IMR-90 (cell line): ENCODE results near the gene SNAPC4. TPM values are rescaled to one million over a fixed set of nuclear protein-coding genes. Genes with fewer than 3 reads are reported as not detected.

Experiments used
- ATAC-seq: fragments of 200-7000 bp; cut with Tn5 transposase; 2 replicates; pipeline ENCODE4 v1.9.1; 2020; ENCODE audit warnings: low read depth, mild to moderate bottlenecking, moderate library complexity
- BruUV-seq: library from RNA; stranded (reverse); fragments of 400-500 nt; replicated peaks from 2 replicates; lab custom pipeline; 2021; lab: Mats Ljungman, UMichigan
- CTCF ChIA-PET: fragments of 300-600 bp; formaldehyde crosslinking; extraction: SDS; loops from one replicate; lab custom pipeline; 2021; ENCODE audit warnings: antibody characterized with exemption; lab: Yijun Ruan, JAX
- POLR2A ChIA-PET: fragments of 300-600 bp; sonication (Branson Sonifier 250); formaldehyde crosslinking; loops from one replicate; lab custom pipeline; 2022; ENCODE audit warnings: antibody characterized with exemption; ENCODE audit not compliant: unreplicated experiment; lab: Charles Lee
- DNase-seq: peaks from one replicate; pipeline ENCODE4 v3.0.0; 2013
- H2AFZ ChIP-seq: replicated peaks from 2 replicates; pipeline ENCODE3; 2013; ENCODE audit warnings: low read length, mild to moderate bottlenecking; ENCODE audit not compliant: poor library complexity
- H2AK5ac ChIP-seq: 2 replicates; pipeline ENCODE4 v1.6.1; 2013; ENCODE audit warnings: low read depth, low read length, inconsistent platforms
- H2AK9ac ChIP-seq: replicated peaks from 2 replicates; pipeline ENCODE3; 2013; ENCODE audit warnings: mild to moderate bottlenecking, low read depth, low read length, moderate library complexity; ENCODE audit not compliant: poor library complexity
- H2BK120ac ChIP-seq: 2 replicates; pipeline ENCODE4 v1.6.1; 2013; ENCODE audit warnings: low read depth, low read length, inconsistent platforms
- H2BK15ac ChIP-seq: 3 replicates; pipeline ENCODE4 v1.6.1; 2013; ENCODE audit warnings: low read depth, low read length, inconsistent platforms
- H2BK20ac ChIP-seq: 2 replicates; pipeline ENCODE4 v1.6.1; 2013; ENCODE audit warnings: low read depth, mild to moderate bottlenecking, inconsistent platforms, low read length, moderate library complexity
- H2BK5ac ChIP-seq: 2 replicates; pipeline ENCODE4 v1.6.1; 2013; ENCODE audit warnings: mild to moderate bottlenecking, low read depth, low read length, inconsistent platforms; ENCODE audit not compliant: poor library complexity, severe bottlenecking
- H3K14ac ChIP-seq: replicated peaks from 2 replicates; pipeline ENCODE4 v1.6.1; 2013; ENCODE audit warnings: low read depth, low read length, inconsistent platforms
- H3K18ac ChIP-seq: 2 replicates; pipeline ENCODE4 v1.6.1; 2013; ENCODE audit warnings: low read depth, low read length, control low read depth
- H3K23ac ChIP-seq: 2 replicates; pipeline ENCODE4 v1.6.1; 2013; ENCODE audit warnings: low read depth, low read length, inconsistent platforms
- H3K27ac ChIP-seq: 2 replicates; pipeline ENCODE4 v1.5.1; 2013; ENCODE audit warnings: mild to moderate bottlenecking, control low read depth, low read length; ENCODE audit not compliant: insufficient read depth
- H3K27me3 ChIP-seq: 2 replicates; pipeline ENCODE4 v1.6.1; 2013; ENCODE audit warnings: low read length; ENCODE audit not compliant: control insufficient read depth, insufficient read depth
- H3K36me3 ChIP-seq: 2 replicates; pipeline ENCODE4 v1.6.1; 2013; ENCODE audit warnings: low read length, mixed read lengths; ENCODE audit not compliant: control insufficient read depth, insufficient read depth
- H3K4ac ChIP-seq: 2 replicates; pipeline ENCODE4 v1.6.1; 2013; ENCODE audit warnings: low read depth, low read length, inconsistent platforms
- H3K4me1 ChIP-seq: 2 replicates; pipeline ENCODE4 v1.6.1; 2013; ENCODE audit warnings: low read length, mixed read lengths; ENCODE audit not compliant: control insufficient read depth, insufficient read depth
- H3K4me2 ChIP-seq: 2 replicates; pipeline ENCODE4 v1.6.1; 2013; ENCODE audit warnings: low read depth, mild to moderate bottlenecking, control low read depth, low read length, moderate library complexity
- H3K4me3 ChIP-seq: 2 replicates; pipeline ENCODE4 v1.5.1; 2013; ENCODE audit warnings: low read depth, mild to moderate bottlenecking, control low read depth, low read length, moderate library complexity; ENCODE audit not compliant: insufficient read depth
- H3K56ac ChIP-seq: 2 replicates; pipeline ENCODE4 v1.6.1; 2013; ENCODE audit warnings: low read length, inconsistent platforms; ENCODE audit not compliant: insufficient read depth; ENCODE audit errors: extremely low read depth
- H3K79me1 ChIP-seq, 2 experiments: 2 replicates each; pipeline ENCODE4 v1.6.1; 2013; ENCODE audit warnings: low read length in 2 of 2, inconsistent platforms in 1 of 2, low read depth in 1 of 2
- H3K9ac ChIP-seq: 2 replicates; pipeline ENCODE4 v1.6.1; 2013; ENCODE audit warnings: low read depth, low read length, control low read depth
- H3K9me1 ChIP-seq: 2 replicates; pipeline ENCODE4 v1.6.1; 2013; ENCODE audit warnings: low read length, inconsistent platforms; ENCODE audit not compliant: insufficient read depth
- H3K9me3 ChIP-seq: 2 replicates; pipeline ENCODE4 v1.6.1; 2013; ENCODE audit warnings: low read length; ENCODE audit not compliant: control insufficient read depth, insufficient read depth
- H4K20me1 ChIP-seq: 2 replicates; pipeline ENCODE4 v1.6.1; 2013; ENCODE audit warnings: low read length, inconsistent platforms; ENCODE audit not compliant: insufficient read depth
- H4K5ac ChIP-seq: 2 replicates; pipeline ENCODE4 v1.6.1; 2013; ENCODE audit warnings: mild to moderate bottlenecking, low read depth, low read length, control low read depth
- H4K8ac ChIP-seq, 2 experiments: 2 replicates each; pipeline ENCODE4 v1.6.1; 2013; ENCODE audit warnings: low read depth in 2 of 2, low read length in 2 of 2, control low read depth in 1 of 2, inconsistent platforms in 1 of 2
- H4K91ac ChIP-seq: 2 replicates; pipeline ENCODE4 v1.6.1; 2013; ENCODE audit warnings: low read depth, low read length, inconsistent platforms; ENCODE audit not compliant: insufficient read depth
- BHLHE40 ChIP-seq: fragments of 150-350 bp; IDR thresholded peaks from 2 replicates; pipeline ENCODE4 v1.6.1; 2016; ENCODE audit warnings: mild to moderate bottlenecking, low read depth, low read length
- CHD1 ChIP-seq: IDR thresholded peaks from 2 replicates; pipeline ENCODE4 v1.6.1; 2012; ENCODE audit warnings: low read depth, low read length, improper control_type of control experiment
- CTCF ChIP-seq: conservative IDR thresholded peaks from 2 replicates; pipeline ENCODE4 v1.5.1; 2012; ENCODE audit warnings: mild to moderate bottlenecking, low read depth, low read length, improper control_type of control experiment
- ELK1 ChIP-seq: fragments of 150-350 bp; IDR thresholded peaks from 2 replicates; pipeline ENCODE4 v1.6.1; 2016; ENCODE audit warnings: low read depth, mild to moderate bottlenecking, low read length, moderate library complexity, borderline replicate concordance
- MAFK ChIP-seq: IDR thresholded peaks from 2 replicates; pipeline ENCODE4 v1.6.1; 2012; ENCODE audit warnings: low read depth, low read length, improper control_type of control experiment
- MAZ ChIP-seq: IDR thresholded peaks from 2 replicates; pipeline ENCODE4 v1.6.1; 2012; ENCODE audit warnings: low read depth, mild to moderate bottlenecking, low read length, improper control_type of control experiment, moderate library complexity, borderline replicate concordance
- MXI1 ChIP-seq: IDR thresholded peaks from 2 replicates; pipeline ENCODE4 v1.6.1; 2012; ENCODE audit warnings: low read depth, mild to moderate bottlenecking, low read length, moderate library complexity, borderline replicate concordance
- POLR2A ChIP-seq: IDR thresholded peaks from 2 replicates; pipeline ENCODE4 v1.6.1; 2012; ENCODE audit warnings: mild to moderate bottlenecking, low read depth, low read length
- RCOR1 ChIP-seq: IDR thresholded peaks from 2 replicates; pipeline ENCODE4 v1.6.1; 2012; ENCODE audit warnings: mild to moderate bottlenecking, low read length, improper control_type of control experiment; ENCODE audit not compliant: insufficient replicate concordance
- RFX5 ChIP-seq: IDR thresholded peaks from 2 replicates; pipeline ENCODE4 v1.8.0; 2012; ENCODE audit warnings: low read depth, mild to moderate bottlenecking, low read length, moderate library complexity
- SMC3 ChIP-seq: fragments of 150-350 bp; IDR thresholded peaks from 2 replicates; pipeline ENCODE4 v1.6.1; 2016; ENCODE audit warnings: low read depth, mild to moderate bottlenecking, antibody characterized with exemption, low read length, moderate library complexity
- USF2 ChIP-seq: fragments of 150-350 bp; IDR thresholded peaks from 2 replicates; pipeline ENCODE4 v1.6.1; 2017; ENCODE audit warnings: mild to moderate bottlenecking, antibody characterized with exemption, low read length, low read depth
- WGBS, 2 experiments: methylation state at CpG; one replicate each; pipeline versions ENCODE4 v1.1.5 to v1.1.7; 2013; ENCODE audit warnings: missing lambda C conversion rate in 2 of 2; ENCODE audit not compliant: insufficient read length in 1 of 2; ENCODE audit errors: extremely low coverage in 2 of 2; 5-methylcytosine and 5-hydroxymethylcytosine counted together
- dilution Hi-C: fragments of 300-500 bp; cut with HindIII; formaldehyde crosslinking; loops from one replicate; pipeline ENCODE4 v1.14.3; 2018; ENCODE audit warnings: low sequenced_read_pairs; ENCODE audit not compliant: unreplicated experiment
- in situ Hi-C: fragments of 300-500 bp; cut with MboI; formaldehyde crosslinking; loops from 3 replicates; pipeline ENCODE4 v1.14.3; 2019; ENCODE audit warnings: low sequenced_read_pairs, inconsistent platforms, mixed read lengths
- intact Hi-C: fragments of 100-400 bp; cut with micrococcal nuclease; formaldehyde crosslinking; loops from 2 replicates; pipeline ENCODE4 v1.10.0; 2022
- polyA plus RNA-seq, 3 experiments: library from polyadenylated mRNA; depleted of rRNA; stranded (reverse); fragments of >200 nt; gene quantifications; 2 replicates each; pipeline ENCODE4 v1.2.3, GENCODE V29; 2012; ENCODE audit warnings: low replicate concordance in 1 of 3
- total RNA-seq: library from RNA; depleted of rRNA; stranded (reverse); fragments of >200 nt; gene quantifications from 2 replicates; pipeline ENCODE4 v1.2.3, GENCODE V29; 2012

Gene SNAPC4
- total and polyA plus RNA-seq, 2 of the 4 experiments (the other 2 are of a cell fraction): 2.5 to 6.5 TPM

DNA sequence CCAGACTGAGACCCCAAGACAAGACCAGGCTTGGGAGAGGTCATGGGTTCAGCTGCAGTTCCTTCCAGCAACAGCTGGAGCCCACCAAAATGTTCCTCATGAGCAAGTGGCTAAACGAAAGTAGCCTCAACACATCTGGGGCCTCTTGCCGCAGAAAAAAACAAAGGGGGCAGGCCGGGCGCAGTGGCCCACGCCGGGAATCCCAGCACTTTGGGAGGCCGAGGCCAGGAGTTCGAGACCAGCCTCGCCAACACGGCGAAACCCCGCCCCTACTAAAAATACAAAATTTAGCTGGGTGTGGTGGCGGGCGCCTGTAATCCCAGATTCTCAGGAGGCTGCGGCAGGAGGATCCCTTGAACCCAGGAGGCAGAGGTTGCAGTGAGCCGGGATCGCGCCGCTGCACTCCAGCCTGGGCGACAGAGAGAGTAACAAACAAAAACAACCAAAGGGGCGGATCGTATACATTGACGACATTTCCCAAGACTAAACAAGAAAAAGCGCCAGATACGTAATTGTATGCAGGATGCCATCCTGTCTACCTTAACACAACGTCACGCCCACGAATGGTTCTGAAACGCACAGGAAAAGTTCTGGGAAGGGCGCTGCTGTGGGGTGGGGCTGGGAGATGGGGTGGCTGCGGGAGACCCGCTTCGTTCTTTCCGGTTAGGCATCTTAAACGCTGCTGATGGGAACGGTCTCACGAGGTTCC is 38.0 kb upstream of the SNAPC4 start (continued):
- no peak for TF ChIP-seq RCOR1

DNA sequence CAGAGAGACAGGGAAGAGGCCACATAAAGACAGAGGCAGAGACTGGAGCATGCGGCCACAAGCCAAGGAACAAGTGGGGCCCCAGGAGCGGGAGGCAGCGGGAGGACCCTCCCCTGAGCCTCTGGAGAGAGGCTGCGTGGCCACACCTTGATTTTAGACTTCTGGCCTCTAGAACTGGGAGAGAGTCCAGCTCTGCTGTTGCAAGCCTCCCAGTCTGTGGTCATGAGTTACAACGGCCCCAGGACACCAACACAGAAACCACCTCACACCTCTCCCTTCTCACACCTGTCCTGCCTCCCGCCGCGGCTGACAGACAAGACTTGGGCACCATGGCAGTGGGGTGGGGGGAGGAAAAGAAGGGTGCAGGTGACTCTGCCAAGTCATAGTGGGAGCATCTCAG is 37.5 kb upstream of the SNAPC4 start:
- Histone ChIP-seq H3K18ac (no peak overlapping the region), H2AK5ac (peak overlapping the region; percentile 63; the same call in 1 of the 2 replicates), H3K27me3 (no peaks in the 10 kb centered on the region), H3K9me3 (no peaks in the 10 kb centered on the region), H3K36me3 (peaks cover 40% of the 10 kb centered on the region), H3K4ac (no peak overlapping the region), H2AK9ac (peak overlapping the region; percentile 42), H3K4me3 (peak overlapping the region; percentile 18; the same call in 1 of the 2 replicates), H3K79me1 (peaks cover 6 to 70% of the 10 kb centered on the region in 2 experiments), H2BK5ac (no peak overlapping the region), H3K23ac (peak overlapping the region; percentile 11; the same call in 1 of the 2 replicates), H3K27ac (no peak overlapping the region), H4K5ac (no peak overlapping the region), H2AFZ (no peak overlapping the region), H3K56ac (no peak overlapping the region), H4K20me1 (peaks cover 72% of the 10 kb centered on the region), H2BK120ac (no peak overlapping the region), H4K8ac (no peak overlapping the region; a peak in 1 of 4 replicates), H4K91ac (no peak overlapping the region), H2BK20ac (no peak overlapping the region), H3K14ac (no peak overlapping the region), H3K9me1 (peaks cover 8% of the 10 kb centered on the region; the same call in 1 of the 2 replicates), H3K9ac (peak overlapping the region; percentile 29; the same call in 1 of the 2 replicates), H3K4me1 (peaks cover 7% of the 10 kb centered on the region), H2BK15ac (no peak overlapping the region), H3K4me2 (peak overlapping the region; percentile 76)
- CTCF ChIA-PET: no interaction called here
- dilution Hi-C loops (no loop called here), intact Hi-C loops (no loop called here), in situ Hi-C loops (no loop called here)
- DNase-seq: peak; percentile 34
- 90% methylated on average over 3 of the region's 8 CpGs; no CpG with 5 or more reads in 1 of the 2 experiments for WGBS, 2 experiments
- POLR2A ChIA-PET: no interaction called here
- no TSS peak for BruUV-seq
- ATAC-seq: no peak
- TF ChIP-seq POLR2A: no peak
- no peak for TF ChIP-seq MAFK
- TF ChIP-seq CHD1: no peak
- no peak for TF ChIP-seq SMC3
- no peak for TF ChIP-seq RFX5
- no peak for TF ChIP-seq MAZ
- no peak for TF ChIP-seq MXI1
- TF ChIP-seq BHLHE40: no peak
- TF ChIP-seq RCOR1: no peak
- no peak for TF ChIP-seq CTCF
- no peak for TF ChIP-seq USF2
- TF ChIP-seq ELK1: no peak
